MCF 10A (cell line): ENCODE results near the gene RFC2. TPM values are rescaled to one million over a fixed set of nuclear protein-coding genes. Genes with fewer than 3 reads are reported as not detected.

Experiments
- BruUV-seq: library from RNA; stranded (reverse); fragments of 400-500 nt; replicated peaks from 2 replicates; lab custom pipeline; 2021; lab: Mats Ljungman, UMichigan
- CTCF ChIA-PET: fragments of 300-600 bp; sonication (Branson Sonifier 250); formaldehyde crosslinking; extraction: SDS; loops from one replicate; lab custom pipeline; 2021; ENCODE audit warnings: antibody characterized with exemption, inconsistent platforms; lab: Yijun Ruan, JAX
- POLR2A ChIA-PET: fragments of 300-600, 350-650 bp; sonication (Branson Sonifier 250); formaldehyde crosslinking; extraction: SDS; loops from one replicate; lab custom pipeline; 2020; ENCODE audit warnings: antibody characterized with exemption, inconsistent platforms; lab: Yijun Ruan, JAX
- DNase-seq: peaks from one replicate; pipeline ENCODE4 v3.0.0-alpha.2; 2018; ENCODE audit not compliant: unreplicated experiment
- H3K27ac Mint-ChIP-seq: one replicate; pipeline ENCODE4 v1.8.0; 2022; ENCODE audit warnings: mild to moderate bottlenecking, low read depth, mixed read lengths; ENCODE audit not compliant: unreplicated experiment
- H3K27me3 Mint-ChIP-seq: one replicate; pipeline ENCODE4 v1.8.0; 2022; ENCODE audit warnings: mixed read lengths; ENCODE audit not compliant: insufficient read depth, unreplicated experiment
- H3K36me3 Mint-ChIP-seq: one replicate; pipeline ENCODE4 v1.8.0; 2022; ENCODE audit warnings: mild to moderate bottlenecking, moderate library complexity, mixed read lengths; ENCODE audit not compliant: insufficient read depth, unreplicated experiment
- H3K4me1 Mint-ChIP-seq: one replicate; pipeline ENCODE4 v1.8.0; 2022; ENCODE audit warnings: mixed read lengths; ENCODE audit not compliant: insufficient read depth, unreplicated experiment
- H3K4me3 Mint-ChIP-seq: one replicate; pipeline ENCODE4 v1.8.0; 2022; ENCODE audit warnings: mild to moderate bottlenecking, moderate library complexity, mixed read lengths; ENCODE audit not compliant: unreplicated experiment
- H3K9me3 Mint-ChIP-seq: one replicate; pipeline ENCODE4 v1.8.0; 2022; ENCODE audit warnings: mixed read lengths; ENCODE audit not compliant: unreplicated experiment
- intact Hi-C: fragments of 100-400 bp; cut with micrococcal nuclease; formaldehyde crosslinking; loops from 2 replicates; pipeline ENCODE4 v1.14.1; 2022
- total RNA-seq: library from RNA; stranded (reverse); gene quantifications from 2 replicates; pipeline ENCODE4 v1.2.3, GENCODE V29; 2022
- TF ChIP-seq, protein P1 (sequence below): fragments of 200-600 bp; IDR thresholded peaks from one replicate; pipeline ENCODE4 v1.8.0; 2022; ENCODE audit warnings: antibody characterized with exemption, mild to moderate bottlenecking; ENCODE audit not compliant: unreplicated experiment

Gene RFC2
- total RNA-seq, 1 experiment from 2014 or later: 35.0 TPM

- no TSS peak for BruUV-seq
- POLR2A ChIA-PET: interaction anchor here (1.2 kb wide), 1 partner anchor 14 kb away, joined by 4 read pairs; no protein-coding TSS in a partner anchor
Measured at GRCh38 chr7:74190259-74190658, 63.9 kb downstream of the RFC2 start.

DNA sequence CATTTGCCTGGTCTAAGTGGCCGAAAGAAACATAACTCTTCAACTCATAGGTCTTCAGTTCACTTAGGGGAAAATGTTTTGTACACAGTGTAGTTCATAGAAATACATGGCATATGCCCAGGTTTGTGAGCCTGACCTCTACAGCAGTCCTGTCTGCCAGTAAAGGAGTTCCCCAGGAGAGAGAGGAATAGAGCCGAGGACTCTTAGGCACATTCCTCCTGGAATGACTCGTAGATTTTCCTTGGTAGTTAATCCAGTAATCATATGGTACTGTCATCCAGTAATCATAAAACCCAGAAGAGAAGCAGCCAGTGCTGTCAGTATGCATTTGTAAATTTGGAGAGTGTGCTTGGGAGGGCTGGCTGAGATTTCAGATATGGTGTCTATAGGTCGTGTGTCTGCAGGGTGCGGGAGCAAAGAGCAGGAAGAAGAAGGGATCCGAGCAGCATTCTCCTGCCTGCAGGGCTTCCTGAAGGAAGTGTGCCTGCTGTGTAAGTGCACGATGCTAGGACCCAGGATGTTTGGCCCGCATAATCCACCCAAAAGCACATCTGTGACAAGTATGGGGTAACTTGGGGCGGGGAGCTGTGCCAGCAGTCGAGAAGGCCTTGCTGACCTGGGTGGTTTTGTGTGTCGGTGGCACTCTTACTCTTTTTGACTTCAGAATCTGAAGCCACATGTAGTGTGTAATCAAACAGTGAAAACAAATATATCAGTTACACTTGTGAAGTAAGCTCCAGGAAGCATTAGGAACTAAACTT lies 66.1 kb downstream of the RFC2 start:
- DNase-seq: no peak
- H3K36me3 Mint-ChIP-seq: peaks cover 86% of the 10 kb centered on the region
- H3K9me3 Mint-ChIP-seq: no peaks in the 10 kb centered on the region
- TF ChIP-seq, protein P1, sequence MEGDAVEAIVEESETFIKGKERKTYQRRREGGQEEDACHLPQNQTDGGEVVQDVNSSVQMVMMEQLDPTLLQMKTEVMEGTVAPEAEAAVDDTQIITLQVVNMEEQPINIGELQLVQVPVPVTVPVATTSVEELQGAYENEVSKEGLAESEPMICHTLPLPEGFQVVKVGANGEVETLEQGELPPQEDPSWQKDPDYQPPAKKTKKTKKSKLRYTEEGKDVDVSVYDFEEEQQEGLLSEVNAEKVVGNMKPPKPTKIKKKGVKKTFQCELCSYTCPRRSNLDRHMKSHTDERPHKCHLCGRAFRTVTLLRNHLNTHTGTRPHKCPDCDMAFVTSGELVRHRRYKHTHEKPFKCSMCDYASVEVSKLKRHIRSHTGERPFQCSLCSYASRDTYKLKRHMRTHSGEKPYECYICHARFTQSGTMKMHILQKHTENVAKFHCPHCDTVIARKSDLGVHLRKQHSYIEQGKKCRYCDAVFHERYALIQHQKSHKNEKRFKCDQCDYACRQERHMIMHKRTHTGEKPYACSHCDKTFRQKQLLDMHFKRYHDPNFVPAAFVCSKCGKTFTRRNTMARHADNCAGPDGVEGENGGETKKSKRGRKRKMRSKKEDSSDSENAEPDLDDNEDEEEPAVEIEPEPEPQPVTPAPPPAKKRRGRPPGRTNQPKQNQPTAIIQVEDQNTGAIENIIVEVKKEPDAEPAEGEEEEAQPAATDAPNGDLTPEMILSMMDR: no peak
- intact Hi-C loops: no loop called here
- no peaks in the 10 kb centered on the region for H3K27me3 Mint-ChIP-seq
- ChIA-PET CTCF (interaction anchor here (0.6 kb wide), 1 partner anchor 16 kb away, joined by 3 read pairs; no protein-coding TSS in a partner anchor), POLR2A (interaction anchor here (0.6 to 1.7 kb wide), 3 partner anchors 11 to 118 kb away, joined by 4 to 8 read pairs (median 4); no protein-coding TSS in a partner anchor)
- H3K4me1 Mint-ChIP-seq: peaks cover 24% of the 10 kb centered on the region
- no TSS peak for BruUV-seq
- no peak overlapping the region for H3K4me3 Mint-ChIP-seq
- H3K27ac Mint-ChIP-seq: no peak overlapping the region

More at GRCh38 chr7:74190259-74190658, 63.9 kb downstream of the RFC2 start:
- Mint-ChIP-seq H3K4me1 (peaks cover 10% of the 10 kb centered on the region), H3K36me3 (peaks cover 93% of the 10 kb centered on the region), H3K9me3 (no peaks in the 10 kb centered on the region), H3K27ac (no peak overlapping the region), H3K4me3 (no peak overlapping the region), H3K27me3 (no peaks in the 10 kb centered on the region)
- intact Hi-C loops: no loop called here
- DNase-seq: no peak
- TF ChIP-seq, protein P1: no peak
- CTCF ChIA-PET: interaction anchor here (0.7 to 3.1 kb wide), 6 partner anchors 10 to 340 kb away, joined by 3 to 12 read pairs (median 6); no protein-coding TSS in a partner anchor

DNA sequence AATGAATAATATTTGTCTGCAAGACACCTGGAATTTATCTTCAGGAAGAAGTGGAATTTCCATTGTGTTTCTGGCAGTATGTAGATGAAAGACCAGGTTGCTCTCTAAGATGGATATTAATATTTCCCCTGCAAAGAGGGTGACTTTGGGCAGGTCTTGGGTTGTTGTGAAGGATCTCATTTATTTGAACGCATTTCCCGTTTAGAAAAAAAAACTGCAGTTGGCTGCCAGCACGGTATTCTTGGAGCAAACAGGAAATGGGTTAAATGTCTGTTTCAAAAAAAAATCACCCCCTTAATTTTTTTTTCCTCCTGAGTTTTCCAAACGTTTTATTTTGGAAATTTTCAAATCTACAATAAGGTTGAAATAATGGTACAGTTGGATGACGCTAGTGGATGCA lies 68.6 kb downstream of the RFC2 start:
- Mint-ChIP-seq H3K36me3 (peaks cover 79% of the 10 kb centered on the region), H3K9me3 (no peaks in the 10 kb centered on the region), H3K4me3 (no peak overlapping the region), H3K27me3 (no peaks in the 10 kb centered on the region), H3K27ac (no peak overlapping the region), H3K4me1 (peaks cover 40% of the 10 kb centered on the region)
- ChIA-PET CTCF (interaction anchor here (0.6 to 1.1 kb wide), 3 partner anchors 20 to 215 kb away, joined by 4 to 6 read pairs (median 4); no protein-coding TSS in a partner anchor), POLR2A (interaction anchor here (0.9 kb wide), 2 partner anchors 10 to 12 kb away, joined by 3 read pairs; partner anchors contain the start of gene EIF4H)
- TF ChIP-seq, protein P1: no peak
- intact Hi-C loops: no loop called here
- BruUV-seq: no TSS peak
- no peak for DNase-seq

- Mint-ChIP-seq H3K4me3 (no peak overlapping the region), H3K4me1 (peaks cover 44% of the 10 kb centered on the region), H3K27ac (no peak overlapping the region), H3K36me3 (peaks cover 77% of the 10 kb centered on the region), H3K9me3 (no peaks in the 10 kb centered on the region), H3K27me3 (no peaks in the 10 kb centered on the region)
- ChIA-PET POLR2A (interaction anchor here (0.6 to 0.9 kb wide), 3 partner anchors 10 to 532 kb away, joined by 3 read pairs; partner anchors contain the start of gene EIF4H), CTCF (interaction anchor here (0.5 to 1.7 kb wide), 3 partner anchors 13 to 22 kb away, joined by 4 to 10 read pairs (median 5); no protein-coding TSS in a partner anchor)
- BruUV-seq: no TSS peak
- intact Hi-C loops: no loop called here
- TF ChIP-seq, protein P1: no peak
- DNase-seq: no peak
Measured at GRCh38 chr7:74185016-74185415, 69.2 kb downstream of the RFC2 start.
